Kidney glomerular epithelial cell (primary cell): ENCODE data around the gene AJUBA.

Experiments used
- DNase-seq: peaks from one replicate; lab custom pipeline; 2025; lab: John Stamatoyannopoulos, UW

Gene AJUBA

DNA sequence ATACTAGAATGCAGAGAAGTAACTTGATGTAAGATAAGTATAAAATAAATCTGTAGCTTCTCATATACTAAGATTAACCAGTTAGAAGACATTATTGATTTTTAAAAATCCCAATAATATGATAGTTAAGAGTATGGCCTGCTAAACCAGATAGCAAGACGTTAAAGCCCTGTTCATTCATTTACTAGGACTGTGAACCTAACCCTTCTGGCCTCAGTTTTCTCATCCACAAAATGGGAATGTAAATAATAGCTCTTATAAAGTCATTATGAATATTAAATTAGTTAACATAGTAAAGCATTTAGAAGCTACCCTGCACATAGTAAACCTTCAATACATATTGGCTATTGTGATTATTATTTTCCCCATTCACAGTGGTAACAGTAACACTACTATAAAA, 47.2 kb downstream of the AJUBA start:
- no peak for DNase-seq

- no peak for DNase-seq
Observed at GRCh38 chr14:22932146-22932545, 50.2 kb downstream of the AJUBA start.

GRCh38 chr14:22929961-22930364, 52.4 kb downstream of the AJUBA start:
- no peak for DNase-seq

DNA sequence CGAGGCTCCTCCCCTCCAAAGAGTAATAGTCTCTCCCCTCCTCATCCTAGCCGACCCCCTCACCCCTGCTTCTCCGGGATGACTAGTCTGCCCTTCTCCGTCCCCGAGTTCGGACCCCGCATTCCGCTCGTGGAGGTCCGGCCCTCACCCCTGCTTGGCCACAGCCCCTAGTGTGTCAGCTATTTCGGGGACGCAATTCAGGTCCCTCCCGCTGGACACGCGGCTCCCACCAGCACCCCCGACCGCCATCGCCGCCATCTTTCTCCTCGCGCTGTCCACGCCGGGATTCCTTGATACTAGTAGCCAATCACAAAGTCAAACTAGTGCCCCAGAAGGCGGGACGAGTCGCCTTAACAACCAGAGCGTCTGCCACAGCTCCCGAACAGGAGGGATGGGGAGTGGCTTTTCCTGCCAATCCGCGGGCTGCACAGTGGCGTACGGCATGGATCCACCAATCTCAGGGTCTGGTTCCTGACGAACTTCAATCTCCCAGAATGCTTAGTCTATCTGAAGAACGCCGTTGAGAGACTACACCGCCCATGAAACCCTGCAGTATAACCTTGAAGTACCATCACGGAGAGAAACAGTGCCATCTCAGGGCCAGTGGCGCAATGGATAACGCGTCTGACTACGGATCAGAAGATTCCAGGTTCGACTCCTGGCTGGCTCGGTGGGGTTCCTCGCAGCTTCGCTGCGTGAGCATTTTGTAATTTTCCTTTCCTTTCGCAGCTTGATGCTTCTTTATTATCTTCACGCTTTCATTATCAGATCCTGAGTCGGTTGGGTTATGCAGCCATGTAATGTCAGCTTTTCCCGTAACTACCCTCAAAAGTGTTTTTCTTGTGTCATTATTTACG, 53.0 kb downstream of the AJUBA start, which contains the start of gene PRMT5:
PRMT5 (minus strand) TSS at position 273 of the 857 bp plus-strand sequence; CDS start at position 258, 15 bp downstream.
- peak; percentile 99 for DNase-seq

DNA sequence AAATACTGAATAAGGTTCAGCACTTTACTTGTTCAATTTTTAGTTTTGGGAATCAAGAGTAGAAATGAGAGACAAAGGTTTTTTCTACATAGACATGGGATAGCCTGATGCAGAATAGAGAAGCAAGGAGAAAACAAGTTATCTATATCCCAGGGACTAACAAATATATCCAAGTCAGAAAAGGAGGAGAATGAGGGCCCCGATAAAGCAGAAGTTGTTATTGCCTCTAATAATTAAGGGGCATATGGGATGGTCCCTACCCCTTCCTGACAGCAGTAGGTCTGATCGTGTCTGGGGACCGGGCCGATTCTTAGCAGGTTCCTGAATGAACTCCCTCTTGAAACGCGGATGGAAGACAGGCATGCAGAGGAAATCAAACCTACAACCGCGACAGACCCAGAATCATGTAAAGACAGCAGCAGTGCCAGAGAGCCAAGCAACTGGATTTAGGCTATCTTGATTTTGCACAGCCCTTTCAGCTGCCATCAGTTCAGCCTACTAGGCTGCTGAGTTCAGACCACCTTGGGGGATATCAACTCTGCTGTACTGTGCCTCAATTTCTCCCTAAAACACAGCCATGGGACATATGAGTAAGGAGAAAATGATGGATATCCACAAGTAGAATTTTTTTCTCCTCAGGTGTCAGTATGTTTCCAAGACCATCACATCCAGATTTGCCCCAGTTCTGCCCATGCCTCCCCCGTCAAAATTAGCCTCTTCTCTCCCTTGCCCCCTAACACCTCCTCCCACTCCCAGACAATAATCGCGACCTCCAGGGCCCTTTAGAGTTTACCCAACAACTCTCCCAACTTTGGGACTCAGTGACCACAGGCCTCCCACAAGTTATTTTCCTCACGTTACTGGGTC, 53.9 kb downstream of the AJUBA start:
- DNase-seq: no peak

DNA sequence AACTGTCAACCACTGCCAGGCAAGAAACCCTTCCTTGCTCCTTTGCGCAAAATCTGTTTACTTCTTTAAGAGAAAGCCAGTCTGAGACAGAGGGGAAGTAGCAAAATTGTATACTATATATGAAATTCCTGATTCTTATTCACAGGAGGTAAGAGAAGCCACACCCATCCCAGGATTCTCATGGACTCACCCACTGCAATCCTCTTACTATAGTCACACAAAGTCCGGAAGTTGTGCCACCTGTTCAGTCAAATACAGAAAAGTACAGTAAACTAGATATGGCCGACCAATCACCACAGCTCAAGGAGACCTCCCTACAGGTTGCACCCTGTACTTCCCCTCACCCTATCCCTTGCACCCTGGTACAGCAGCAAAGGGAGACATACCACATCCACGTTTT, 56.0 kb downstream of the AJUBA start:
- no peak for DNase-seq

- no peak for DNase-seq
Observed at GRCh38 chr14:22925513-22925912, 56.8 kb downstream of the AJUBA start.

- no peak for DNase-seq
Observed at GRCh38 chr14:22923746-22924145, 58.6 kb downstream of the AJUBA start.

DNA sequence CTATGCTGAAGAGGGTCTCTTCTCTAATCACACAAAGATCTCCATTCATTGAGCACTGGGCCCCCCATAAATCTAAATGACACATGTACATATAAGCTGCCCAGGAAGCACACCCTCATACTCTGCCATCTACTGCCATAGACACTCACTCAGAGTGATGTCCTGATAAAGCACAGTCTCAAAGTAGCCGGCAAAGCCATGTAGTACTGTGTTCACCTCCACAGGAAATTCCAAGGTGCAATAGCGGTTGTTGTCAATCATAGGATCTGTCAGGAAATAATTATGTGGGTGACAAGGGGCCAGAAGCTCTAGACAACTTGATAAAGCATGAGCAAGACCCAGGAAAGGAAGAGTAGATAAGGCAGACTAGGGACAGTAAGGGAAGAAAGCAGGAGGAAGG, 60.1 kb downstream of the AJUBA start:
- no peak for DNase-seq
